Measurements from ENCODE around the gene NEDD4.

- TF ChIP-seq EP300 (IDR thresholded peaks at IDR 0.05): no peak
- TF ChIP-seq POLR2A (IDR thresholded peaks at IDR 0.05): no peak
- no peak for TF ChIP-seq CTCF (IDR thresholded peaks at IDR 0.05)
- no peak for TF ChIP-seq POLR2AphosphoS5 (IDR thresholded peaks at IDR 0.05)
Measured at GRCh38 chr15:55959744-55960447, 33.5 kb downstream of the NEDD4 start.

Data from upper lobe of left lung (tissue), 4 donors.